ENCODE results near the gene ALG12. TPM values are rescaled to one million over a fixed set of nuclear protein-coding genes. Genes with fewer than 3 reads are reported as not detected.

Gene ALG12
- total and polyA plus RNA-seq, 2 donors (not counting 1 experiment from before 2014, with no cell fraction given): 15.2 to 16.6 TPM

DNA sequence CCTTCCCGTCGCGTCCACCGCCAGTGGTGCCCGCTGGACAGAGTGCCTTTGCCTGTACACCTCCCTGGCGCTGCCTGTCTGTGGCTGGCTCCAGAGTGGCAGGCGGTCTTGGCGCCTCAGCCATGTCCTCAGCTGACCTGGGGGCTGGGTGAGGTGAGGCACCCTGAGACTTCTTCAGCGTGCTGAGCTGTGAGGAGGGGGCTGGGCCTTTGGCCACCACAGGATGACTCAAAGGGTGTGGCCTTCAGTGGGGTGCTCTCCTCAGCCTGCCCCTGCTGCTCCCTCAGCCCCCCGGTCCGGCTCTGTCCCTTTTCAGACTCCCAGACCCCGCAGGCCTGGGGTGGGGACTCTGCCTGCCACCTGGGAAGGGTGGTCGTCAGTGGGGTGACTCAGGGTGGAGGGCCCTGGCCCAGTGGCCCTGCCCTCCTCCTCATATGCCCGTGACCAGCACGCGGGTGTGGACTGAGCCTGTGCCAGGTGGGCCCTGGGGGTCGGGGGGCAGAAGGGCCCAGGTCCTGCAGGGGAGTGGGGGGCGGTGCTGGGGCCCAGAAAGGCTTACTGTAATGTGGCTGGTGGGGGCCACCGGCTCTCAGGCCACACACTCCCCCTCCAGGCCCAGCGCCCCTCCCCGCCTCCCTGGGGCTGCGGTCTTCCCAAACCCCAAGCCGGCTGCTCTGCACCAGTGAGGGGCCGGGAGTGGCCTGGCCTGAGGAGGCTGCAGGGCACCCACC is 16.1 kb upstream of the ALG12 start:
- Histone ChIP-seq H4K20me1 (ENCODE audit: control insufficient read depth, insufficient read depth, low read length, poor library complexity, severe bottlenecking) (no peaks in the 10 kb centered on the region), H3K79me2 (ENCODE audit: control insufficient read depth, insufficient read depth, low read length) (peaks cover 19% of the 10 kb centered on the region), H3K4me2 (replicated peaks; ENCODE audit: low read depth, low read length, poor library complexity, severe bottlenecking) (peak overlapping the region; percentile 88), H3K36me3 (replicated peaks in 1 of 2; ENCODE audit: control extremely low read depth in 1 of 2, control insufficient read depth in 1 of 2, extremely low read depth in 1 of 2, insufficient read depth in 2 of 2, low read length in 1 of 2) (no peaks in the 10 kb centered on the region), H3K4me3 (ENCODE audit: control extremely low read depth in 1 of 5, extremely low read depth in 1 of 5, insufficient read depth in 1 of 5, low read depth in 2 of 5, low read length in 4 of 5) (peak overlapping the region in 4 of 5 experiments; percentile 69 to 84 (median 77)), H3K4me1 (ENCODE audit: control insufficient read depth in 2 of 2, insufficient read depth in 2 of 2, low read length in 2 of 2) (peaks cover 58 to 70% of the 10 kb centered on the region in 2 donors), H3K27me3 (replicated peaks in 1 of 4; ENCODE audit: control extremely low read depth in 1 of 4, control insufficient read depth in 3 of 4, insufficient read depth in 4 of 4, low read length in 3 of 4) (no peaks in the 10 kb centered on the region), H3K27ac (ENCODE audit: low read length in 2 of 2) (peak overlapping the region; percentile 94 to 97), H3K9me3 (ENCODE audit: control extremely low read depth in 1 of 3, control insufficient read depth in 2 of 3, insufficient read depth in 1 of 3, low read length in 2 of 3) (peaks cover 0 to 5% (median 0%) of the 10 kb centered on the region in 3 donors), H3K9ac (ENCODE audit: low read length) (peak overlapping the region; percentile 82), H2AFZ (ENCODE audit: insufficient read depth, low read depth, low read length, poor library complexity, severe bottlenecking) (no peak overlapping the region)
- H3K4me1 Mint-ChIP-seq: peaks cover 44% of the 10 kb centered on the region
- peak overlapping the region; percentile 96 for H3K27ac Mint-ChIP-seq
- DNase-seq (peak; percentile 65), ATAC-seq (ENCODE audit: low read depth) (no peak)
- 24% methylated on average over 15 of the region's 24 CpGs for WGBS (ENCODE audit: insufficient coverage)
- TF ChIP-seq, protein P1, sequence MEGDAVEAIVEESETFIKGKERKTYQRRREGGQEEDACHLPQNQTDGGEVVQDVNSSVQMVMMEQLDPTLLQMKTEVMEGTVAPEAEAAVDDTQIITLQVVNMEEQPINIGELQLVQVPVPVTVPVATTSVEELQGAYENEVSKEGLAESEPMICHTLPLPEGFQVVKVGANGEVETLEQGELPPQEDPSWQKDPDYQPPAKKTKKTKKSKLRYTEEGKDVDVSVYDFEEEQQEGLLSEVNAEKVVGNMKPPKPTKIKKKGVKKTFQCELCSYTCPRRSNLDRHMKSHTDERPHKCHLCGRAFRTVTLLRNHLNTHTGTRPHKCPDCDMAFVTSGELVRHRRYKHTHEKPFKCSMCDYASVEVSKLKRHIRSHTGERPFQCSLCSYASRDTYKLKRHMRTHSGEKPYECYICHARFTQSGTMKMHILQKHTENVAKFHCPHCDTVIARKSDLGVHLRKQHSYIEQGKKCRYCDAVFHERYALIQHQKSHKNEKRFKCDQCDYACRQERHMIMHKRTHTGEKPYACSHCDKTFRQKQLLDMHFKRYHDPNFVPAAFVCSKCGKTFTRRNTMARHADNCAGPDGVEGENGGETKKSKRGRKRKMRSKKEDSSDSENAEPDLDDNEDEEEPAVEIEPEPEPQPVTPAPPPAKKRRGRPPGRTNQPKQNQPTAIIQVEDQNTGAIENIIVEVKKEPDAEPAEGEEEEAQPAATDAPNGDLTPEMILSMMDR (IDR thresholded peaks at IDR 0.05): no peak
- peak overlapping the region; percentile 83 for H3K4me3 Mint-ChIP-seq
- H3K9me3 Mint-ChIP-seq (ENCODE audit: insufficient read depth): no peaks in the 10 kb centered on the region
- no peaks in the 10 kb centered on the region for H3K27me3 Mint-ChIP-seq
- CTCF ChIA-PET: interaction anchor here (0.5 to 5.0 kb wide), 6 partner anchors 10 to 97 kb away, joined by 3 to 127 read pairs (median 6); no protein-coding TSS in a partner anchor
- intact Hi-C loops (cut with micrococcal nuclease): loop anchor here (10.0 kb wide), 1 partner anchor 540 kb away; the partner anchor contains the start of gene SBF1
- POLR2A ChIA-PET: interaction anchor here (1.5 to 4.6 kb wide), 5 partner anchors 16 to 33 kb away, joined by 3 to 20 read pairs (median 12); partner anchors contain the start of genes ALG12, CRELD2 and PIM3

Data from B cell (primary cell).